Transverse colon (tissue), 4 donors: Measurements from ENCODE around the gene DLGAP1. TPM values are rescaled to one million over a fixed set of nuclear protein-coding genes. Genes with fewer than 3 reads are reported as not detected.

Source experiments
- DNase-seq: peaks from one replicate; pipeline ENCODE4 v3.0.0-alpha.2; 2019
- H3K27ac ChIP-seq, 4 donors: fragments of 200-600 bp; sonication (generic); 2 replicates each; pipeline ENCODE4 v1.5.1; 2016 to 2018; ENCODE audit warnings: inconsistent platforms in 4 of 4
- H3K27me3 ChIP-seq: fragments of 200-600 bp; sonication (generic); 2 replicates; pipeline ENCODE4 v1.5.1; 2017; ENCODE audit warnings: inconsistent platforms
- H3K36me3 ChIP-seq, 4 donors: fragments of 200-600 bp; sonication (generic); 2 replicates each; pipeline ENCODE4 v1.5.1; 2017 to 2019; ENCODE audit warnings: inconsistent platforms in 4 of 4
- H3K4me1 ChIP-seq, 4 donors: fragments of 200-600 bp; sonication (generic); 2 replicates each; pipeline ENCODE4 v1.5.1; 2017 to 2020; ENCODE audit warnings: inconsistent platforms in 4 of 4
- H3K4me3 ChIP-seq, 4 donors: fragments of 200-600 bp; sonication (generic); 1 replicate in 1 of 4; 2 replicates in 3 of 4; pipeline versions ENCODE4 v1.5.1 to v1.6.1; 2017 to 2019; ENCODE audit warnings: inconsistent platforms in 4 of 4
- H3K9me3 ChIP-seq, 2 donors: fragments of 200-600 bp; sonication (generic); 2 replicates each; pipeline ENCODE4 v1.5.1; 2017 to 2019; ENCODE audit warnings: inconsistent platforms in 2 of 2
- CTCF ChIP-seq, 5 experiments: fragments of 200-600 bp in 3 of 5; fragments of 450-650 bp in 2 of 5; sonication (generic) in 3 of 5; IDR thresholded peaks; 1 replicate in 2 of 5; 2 replicates in 3 of 5; pipeline ENCODE4 v1.5.1; 2016 to 2017; ENCODE audit warnings: antibody characterized with exemption in 5 of 5, inconsistent platforms in 3 of 5, mild to moderate bottlenecking in 2 of 5, moderate library complexity in 1 of 5
- EP300 ChIP-seq: sonication (generic); formaldehyde crosslinking; IDR thresholded peaks from one replicate; pipeline ENCODE4 v1.6.1; 2017; ENCODE audit warnings: antibody characterized with exemption, low read depth
- POLR2A ChIP-seq: fragments of 450-650 bp; IDR thresholded peaks from one replicate; pipeline ENCODE4 v1.6.1; 2016; ENCODE audit warnings: antibody characterized with exemption, mild to moderate bottlenecking, moderate library complexity
- POLR2AphosphoS5 ChIP-seq, 3 donors: sonication (generic); formaldehyde crosslinking; IDR thresholded peaks; one replicate each; pipeline ENCODE4 v1.6.1; 2016; ENCODE audit warnings: antibody characterized with exemption in 3 of 3
- WGBS, 2 donors: methylation state at CpG; one replicate each; pipeline ENCODE4 v1.1.5; 2018; ENCODE audit warnings: low coverage in 1 of 2; 5-methylcytosine and 5-hydroxymethylcytosine counted together
- in situ Hi-C, 4 donors: fragments of 200-750 bp; cut with MboI; loops; one replicate each; pipeline versions ENCODE4 v1.15.0 to v1.15.1; 2017; ENCODE audit warnings: low sequenced_read_pairs in 3 of 4, low pct_ligation_motif_present in 1 of 4, low pct_unique_long_range_greater_than_20kb in 1 of 4
- intact Hi-C: fragments of 100-400 bp; cut with DNase I; formaldehyde crosslinking; loops from one replicate; pipeline ENCODE4 v1.15.1; 2023; ENCODE audit warnings: low total_unique reads
- total RNA-seq, 4 donors: library from RNA; depleted of rRNA; stranded (reverse); fragments of >200 nt; gene quantifications; one replicate each; pipeline ENCODE4 v1.1.0, GENCODE V29; 2016

The DLGAP1 gene
- total RNA-seq, 4 donors from 2014 or later = 2.7 to 7.2 (median 3.3) TPM

GRCh38 chr18:3504637-3505036, 950.5 kb downstream of the DLGAP1 start:
- no peaks in the 10 kb centered on the region for H3K9me3 ChIP-seq
- no peak for DNase-seq
- in situ Hi-C loops = no loop called here
- no peaks in the 10 kb centered on the region for H3K36me3 ChIP-seq
- intact Hi-C loops = no loop called here
- peaks cover 9% of the 10 kb centered on the region for H3K27me3 ChIP-seq
- 88 to 96% methylated on average over 3 to 5 of the region's 5 CpGs for WGBS, 2 donors
- H3K4me3 ChIP-seq = no peak overlapping the region
- no peak overlapping the region for H3K27ac ChIP-seq
- peaks cover 0 to 3% (median 0%) of the 10 kb centered on the region in 4 donors for H3K4me1 ChIP-seq
- TF ChIP-seq POLR2AphosphoS5 (IDR thresholded peaks at IDR 0.05) = no peak
- no peak for TF ChIP-seq EP300
- no peak for TF ChIP-seq POLR2A
- no peak for TF ChIP-seq CTCF (IDR thresholded peaks at IDR 0.05)

- Histone ChIP-seq H3K4me1 (peaks cover 0 to 13% (median 2%) of the 10 kb centered on the region in 4 donors), H3K9me3 (no peaks in the 10 kb centered on the region), H3K27ac (no peak overlapping the region), H3K27me3 (peaks cover 16% of the 10 kb centered on the region), H3K4me3 (no peak overlapping the region), H3K36me3 (no peaks in the 10 kb centered on the region)
- intact Hi-C loops = no loop called here
- 68% methylated on average over 4 of the region's 4 CpGs for WGBS, 2 donors
- DNase-seq = no peak
- in situ Hi-C loops = no loop called here
- no peak for TF ChIP-seq POLR2AphosphoS5 (IDR thresholded peaks at IDR 0.05)
- TF ChIP-seq POLR2A = no peak
- TF ChIP-seq EP300 = no peak
- no peak for TF ChIP-seq CTCF (IDR thresholded peaks at IDR 0.05)
Observed at GRCh38 chr18:3502650-3503049, 952.5 kb downstream of the DLGAP1 start.

GRCh38 chr18:3500016-3500415, 955.1 kb downstream of the DLGAP1 start:
- no peak overlapping the region for H3K27ac ChIP-seq
- 64 to 68% methylated on average over 3 to 5 of the region's 5 CpGs for WGBS, 2 donors
- in situ Hi-C loops = no loop called here

GRCh38 chr18:3499501-3499900, 955.6 kb downstream of the DLGAP1 start:
- H3K27me3 ChIP-seq = peaks cover 16% of the 10 kb centered on the region
- in situ Hi-C loops = no loop called here
- H3K4me1 ChIP-seq = peaks cover 0 to 13% (median 2%) of the 10 kb centered on the region in 4 donors
- TF ChIP-seq POLR2A (no peak), CTCF (IDR thresholded peaks at IDR 0.05) (no peak), EP300 (no peak), POLR2AphosphoS5 (IDR thresholded peaks at IDR 0.05) (no peak)
- no peak overlapping the region for H3K27ac ChIP-seq
- intact Hi-C loops = no loop called here
- no peaks in the 10 kb centered on the region for H3K36me3 ChIP-seq
- 27 to 47% methylated on average over 4 to 10 of the region's 10 CpGs for WGBS, 2 donors
- no peaks in the 10 kb centered on the region for H3K9me3 ChIP-seq
- peak overlapping the region in 3 of 4 donors; percentile 25 to 59 (median 40) for H3K4me3 ChIP-seq
- DNase-seq = no peak

More at GRCh38 chr18:3500016-3500415, 955.1 kb downstream of the DLGAP1 start:
- no peak for DNase-seq
- no peak overlapping the region for H3K4me3 ChIP-seq
- no peaks in the 10 kb centered on the region for H3K36me3 ChIP-seq
- H3K27me3 ChIP-seq = peaks cover 16% of the 10 kb centered on the region
- TF ChIP-seq EP300 (no peak), POLR2AphosphoS5 (IDR thresholded peaks at IDR 0.05) (no peak), CTCF (IDR thresholded peaks at IDR 0.05) (no peak), POLR2A (no peak)
- H3K9me3 ChIP-seq = no peaks in the 10 kb centered on the region
- peaks cover 0 to 13% (median 2%) of the 10 kb centered on the region in 4 donors for H3K4me1 ChIP-seq
- intact Hi-C loops = no loop called here
